PFSK-1 (cell line): Measurements from ENCODE around the gene GNAZ.

Experiments
- POLR2AphosphoS5 ChIP-seq: IDR thresholded peaks from 2 replicates; pipeline ENCODE4 v1.6.1; 2012; ENCODE audit warnings: low read depth, mild to moderate bottlenecking, control low read depth, low read length, moderate library complexity
- SIN3A ChIP-seq: IDR thresholded peaks from 2 replicates; pipeline ENCODE4 v1.6.1; 2012; ENCODE audit warnings: mild to moderate bottlenecking, low read length, moderate library complexity, borderline replicate concordance; ENCODE audit not compliant: insufficient read depth
- TAF1 ChIP-seq: IDR thresholded peaks from 2 replicates; pipeline ENCODE4 v1.6.1; 2012; ENCODE audit warnings: low read length, control low read depth, borderline replicate concordance; ENCODE audit not compliant: insufficient read depth
- TF ChIP-seq, protein P1 (sequence below), 2 experiments: IDR thresholded peaks; 2 replicates each; pipeline versions ENCODE4 v1.6.1 to v1.8.0; 2011 to 2012; ENCODE audit warnings: low read depth in 2 of 2, low read length in 2 of 2, control low read depth in 1 of 2, inconsistent platforms in 1 of 2, mild to moderate bottlenecking in 1 of 2, moderate library complexity in 1 of 2; ENCODE audit not compliant: insufficient read depth in 1 of 2

DNA sequence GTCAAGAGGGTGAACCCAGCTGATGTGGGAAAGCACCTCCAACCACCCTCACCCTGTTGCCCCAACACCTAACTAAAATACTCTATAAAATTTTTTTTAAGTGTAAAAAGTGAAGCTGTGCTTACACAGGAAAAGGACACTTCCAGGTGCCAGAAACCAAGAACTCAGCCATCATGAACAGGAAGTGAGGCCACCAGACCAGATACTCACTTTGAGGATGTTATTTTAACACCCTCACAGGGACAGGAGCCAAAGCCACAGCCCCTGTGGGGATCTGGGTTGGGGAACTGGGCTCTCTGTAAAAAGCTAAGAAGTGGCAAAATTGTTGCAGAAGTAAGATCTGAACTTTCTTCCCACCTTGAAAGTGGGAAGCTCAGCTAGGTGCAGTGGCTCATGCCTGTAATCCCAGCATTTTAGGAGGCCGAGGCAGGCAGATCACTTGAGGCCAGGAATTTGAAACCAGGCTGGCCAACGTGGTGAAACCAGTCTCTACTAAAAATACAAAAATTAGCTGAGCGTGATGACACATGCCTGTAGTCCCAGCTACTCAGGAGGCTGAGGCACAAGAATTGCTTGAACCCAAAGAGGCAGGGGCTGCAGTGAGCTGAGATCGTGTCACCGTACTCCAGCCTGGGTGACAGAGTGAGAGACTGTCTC is 67.7 kb downstream of the GNAZ start:
- TF ChIP-seq, protein P1, sequence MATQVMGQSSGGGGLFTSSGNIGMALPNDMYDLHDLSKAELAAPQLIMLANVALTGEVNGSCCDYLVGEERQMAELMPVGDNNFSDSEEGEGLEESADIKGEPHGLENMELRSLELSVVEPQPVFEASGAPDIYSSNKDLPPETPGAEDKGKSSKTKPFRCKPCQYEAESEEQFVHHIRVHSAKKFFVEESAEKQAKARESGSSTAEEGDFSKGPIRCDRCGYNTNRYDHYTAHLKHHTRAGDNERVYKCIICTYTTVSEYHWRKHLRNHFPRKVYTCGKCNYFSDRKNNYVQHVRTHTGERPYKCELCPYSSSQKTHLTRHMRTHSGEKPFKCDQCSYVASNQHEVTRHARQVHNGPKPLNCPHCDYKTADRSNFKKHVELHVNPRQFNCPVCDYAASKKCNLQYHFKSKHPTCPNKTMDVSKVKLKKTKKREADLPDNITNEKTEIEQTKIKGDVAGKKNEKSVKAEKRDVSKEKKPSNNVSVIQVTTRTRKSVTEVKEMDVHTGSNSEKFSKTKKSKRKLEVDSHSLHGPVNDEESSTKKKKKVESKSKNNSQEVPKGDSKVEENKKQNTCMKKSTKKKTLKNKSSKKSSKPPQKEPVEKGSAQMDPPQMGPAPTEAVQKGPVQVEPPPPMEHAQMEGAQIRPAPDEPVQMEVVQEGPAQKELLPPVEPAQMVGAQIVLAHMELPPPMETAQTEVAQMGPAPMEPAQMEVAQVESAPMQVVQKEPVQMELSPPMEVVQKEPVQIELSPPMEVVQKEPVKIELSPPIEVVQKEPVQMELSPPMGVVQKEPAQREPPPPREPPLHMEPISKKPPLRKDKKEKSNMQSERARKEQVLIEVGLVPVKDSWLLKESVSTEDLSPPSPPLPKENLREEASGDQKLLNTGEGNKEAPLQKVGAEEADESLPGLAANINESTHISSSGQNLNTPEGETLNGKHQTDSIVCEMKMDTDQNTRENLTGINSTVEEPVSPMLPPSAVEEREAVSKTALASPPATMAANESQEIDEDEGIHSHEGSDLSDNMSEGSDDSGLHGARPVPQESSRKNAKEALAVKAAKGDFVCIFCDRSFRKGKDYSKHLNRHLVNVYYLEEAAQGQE (IDR thresholded peaks at IDR 0.05; ENCODE audit: insufficient read depth in 1 of 2, low read depth in 2 of 2, low read length in 2 of 2): no peak
- TF ChIP-seq SIN3A: no peak
- no peak for TF ChIP-seq POLR2AphosphoS5
- no peak for TF ChIP-seq TAF1
